Ovary (tissue), 3 donors: ENCODE measurements around the gene CSAG3.

Source experiments
- CTCF ChIP-seq, 3 donors: fragments of 450-650 bp in 2 of 3; fragments of 200-600 bp in 1 of 3; IDR thresholded peaks; one replicate each; pipeline versions ENCODE4 v1.5.1 to v1.8.0; 2016 to 2022; ENCODE audit warnings: antibody characterized with exemption in 3 of 3, mild to moderate bottlenecking in 1 of 3
- EP300 ChIP-seq: sonication (generic); formaldehyde crosslinking; IDR thresholded peaks from one replicate; pipeline ENCODE4 v1.6.1; 2017; ENCODE audit warnings: antibody characterized with exemption
- POLR2A ChIP-seq: fragments of 450-650 bp; IDR thresholded peaks from one replicate; pipeline ENCODE4 v1.6.1; 2017; ENCODE audit warnings: antibody characterized with exemption, mild to moderate bottlenecking, moderate library complexity
- donor health status: DM: no; HTN: no; CAD: no.

GRCh38 chrX:152733261-152733975 is 25.6 kb upstream of the CSAG3 start, which contains the start of the genes CSAG1 and MAGEA12:
- no peak for TF ChIP-seq CTCF (IDR thresholded peaks at IDR 0.05)
- no peak for TF ChIP-seq EP300
- TF ChIP-seq POLR2A: no peak
